HCT116 (cell line): ENCODE measurements around the gene SPON1. TPM values are rescaled to one million over a fixed set of nuclear protein-coding genes. Genes with fewer than 3 reads are reported as not detected.

Experiments used
- ATAC-seq: fragments of 200-7000 bp; cut with Tn5 transposase; 2 replicates; pipeline ENCODE4 v1.9.1; 2020; ENCODE audit warnings: mild to moderate bottlenecking, moderate library complexity
- BruUV-seq: library from RNA; stranded (reverse); fragments of 400-500 nt; replicated peaks from 2 replicates; lab custom pipeline; 2021; lab: Mats Ljungman, UMichigan
- CTCF ChIA-PET: fragments of 300-600 bp; sonication (Branson Sonifier 250); formaldehyde crosslinking; loops from one replicate; lab custom pipeline; 2021; ENCODE audit warnings: antibody characterized with exemption; lab: Charles Lee
- POLR2A ChIA-PET: fragments of 300-600, 350-600 bp; sonication (Branson Sonifier 250); formaldehyde crosslinking; loops from one replicate; lab custom pipeline; 2021; ENCODE audit warnings: antibody characterized with exemption; lab: Charles Lee
- RAD21 ChIA-PET, 2 experiments: fragments of 300-600 bp; sonication (Branson Sonifier 250); formaldehyde crosslinking; loops; one replicate each; lab custom pipeline; 2023; ENCODE audit warnings: low total read pairs in 2 of 2; ENCODE audit not compliant: uncharacterized antibody in 2 of 2, unreplicated experiment in 2 of 2, low non-redundant PET in 1 of 2; lab: Charles Lee
- DNase-seq: peaks from one replicate; pipeline ENCODE4 v3.0.0-alpha.2; 2010; ENCODE audit warnings: low read depth, low spot score
- H2AFZ ChIP-seq: fragments of 200-600 bp; shearing (Covaris generic), sonication (generic); 2 replicates; pipeline ENCODE4 v1.6.1; 2017; ENCODE audit warnings: low read depth, mixed run types, mixed read lengths, antibody characterized with exemption, low read length; ENCODE audit not compliant: poor library complexity, severe bottlenecking
- H3K27ac ChIP-seq: 2 replicates; pipeline ENCODE4 v1.5.1; 2012; ENCODE audit warnings: low read depth, low read length
- H3K27me3 ChIP-seq: fragments of 200-600 bp; sonication (generic); 2 replicates; pipeline ENCODE4 v1.6.1; 2016; ENCODE audit warnings: mixed run types, low read length, mixed read lengths; ENCODE audit not compliant: insufficient read depth
- H3K36me3 ChIP-seq, 2 experiments: fragments of 200-500 bp in 1 of 2; fragments of 200-600 bp in 1 of 2; sonication (Bioruptor generic) in 1 of 2; sonication (generic) in 1 of 2; 2 replicates each; pipeline versions ENCODE4 v1.5.1 to v1.6.1; 2014 to 2016; ENCODE audit warnings: low read length in 2 of 2, inconsistent platforms in 1 of 2, mixed read lengths in 1 of 2, mixed run types in 1 of 2; ENCODE audit not compliant: insufficient read depth in 2 of 2, control insufficient read depth in 1 of 2
- H3K4me1 ChIP-seq, 2 experiments: fragments of 200-600 bp in 1 of 2; sonication (generic) in 1 of 2; 2 replicates each; pipeline versions ENCODE4 v1.5.1 to v1.6.1; 2012 to 2017; ENCODE audit warnings: low read length in 2 of 2, inconsistent platforms in 1 of 2, mild to moderate bottlenecking in 1 of 2, mixed read lengths in 1 of 2, mixed run types in 1 of 2, moderate library complexity in 1 of 2; ENCODE audit not compliant: insufficient read depth in 2 of 2, control insufficient read depth in 1 of 2
- H3K4me2 ChIP-seq: fragments of 200-600 bp; sonication (generic); 2 replicates; pipeline ENCODE4 v1.6.1; 2017; ENCODE audit warnings: mixed run types, low read length, mixed read lengths
- H3K4me3 ChIP-seq, 2 experiments: fragments of 200-600 bp in 1 of 2; sonication (generic) in 1 of 2; replicated peaks in 1 of 2; 2 replicates each; pipeline ENCODE4 v1.5.1; 2011 to 2016; ENCODE audit warnings: low read length in 2 of 2, control low read depth in 1 of 2, low read depth in 1 of 2, mild to moderate bottlenecking in 1 of 2, mixed read lengths in 1 of 2, mixed run types in 1 of 2
- H3K79me2 ChIP-seq: fragments of 200-600 bp; sonication (generic); 2 replicates; pipeline ENCODE4 v1.6.1; 2017; ENCODE audit warnings: mild to moderate bottlenecking, mixed run types, low read length, moderate library complexity, mixed read lengths; ENCODE audit not compliant: insufficient read depth
- H3K9ac ChIP-seq: fragments of 200-600 bp; sonication (generic); 2 replicates; pipeline ENCODE4 v1.6.1; 2016; ENCODE audit warnings: low read length, mixed read lengths
- H3K9me2 ChIP-seq: fragments of 200-600 bp; sonication (generic), shearing (Covaris generic); 2 replicates; pipeline ENCODE4 v1.6.1; 2017; ENCODE audit warnings: mixed run types, mild to moderate bottlenecking, moderate library complexity; ENCODE audit not compliant: insufficient read depth
- H3K9me3 ChIP-seq, 2 experiments: fragments of 200-500 bp in 1 of 2; fragments of 200-600 bp in 1 of 2; sonication (Bioruptor generic) in 1 of 2; sonication (generic) in 1 of 2; 2 replicates each; pipeline ENCODE4 v1.6.1; 2014 to 2017; ENCODE audit warnings: low read length in 2 of 2, mixed read lengths in 2 of 2, inconsistent platforms in 1 of 2, low read depth in 1 of 2, mild to moderate bottlenecking in 1 of 2, mixed run types in 1 of 2, moderate library complexity in 1 of 2; ENCODE audit not compliant: control insufficient read depth in 1 of 2, insufficient read depth in 1 of 2
- H4K20me1 ChIP-seq: fragments of 200-600 bp; sonication (generic), shearing (Covaris generic); 2 replicates; pipeline ENCODE4 v1.6.1; 2017; ENCODE audit warnings: mixed run types, mild to moderate bottlenecking, moderate library complexity; ENCODE audit not compliant: insufficient read depth
- CBX3 ChIP-seq: IDR thresholded peaks from 2 replicates; pipeline ENCODE4 v1.6.1; 2012; ENCODE audit warnings: low read depth
- CEBPB ChIP-seq: IDR thresholded peaks from 2 replicates; pipeline ENCODE4 v1.6.1; 2012; ENCODE audit warnings: low read depth
- CTCF ChIP-seq, 3 experiments: fragments of 200-600 bp in 1 of 3; sonication (generic) in 1 of 3; IDR thresholded peaks in 2 of 3; conservative IDR thresholded peaks in 1 of 3; 2 replicates each; pipeline ENCODE4 v1.5.1; 2012 to 2017; ENCODE audit warnings: low read depth in 2 of 3, low read length in 2 of 3, antibody characterized with exemption in 1 of 3, borderline replicate concordance in 1 of 3, control low read depth in 1 of 3, mild to moderate bottlenecking in 1 of 3, mixed read lengths in 1 of 3, mixed run types in 1 of 3, moderate library complexity in 1 of 3; ENCODE audit not compliant: insufficient read depth in 1 of 3
- EGR1 ChIP-seq: IDR thresholded peaks from 2 replicates; pipeline ENCODE4 v1.6.1; 2012; ENCODE audit warnings: low read depth
- EZH2 ChIP-seq: fragments of 200-600 bp; sonication (generic); IDR thresholded peaks from 2 replicates; pipeline ENCODE4 v1.6.1; 2017; ENCODE audit warnings: antibody characterized with exemption, mixed run types
- EZH2phosphoT487 ChIP-seq: fragments of 200-600 bp; IDR thresholded peaks from 2 replicates; pipeline ENCODE4 v1.6.1; 2018; ENCODE audit warnings: antibody characterized with exemption, borderline replicate concordance
- FOSL1 ChIP-seq: IDR thresholded peaks from 2 replicates; pipeline ENCODE4 v1.6.1; 2012; ENCODE audit warnings: low read depth
- POLR2A ChIP-seq: IDR thresholded peaks from 2 replicates; pipeline ENCODE4 v1.7.0; 2011; ENCODE audit warnings: borderline replicate concordance; ENCODE audit not compliant: insufficient read depth, insufficient read length; ENCODE audit errors: extremely low read depth
- SIN3A ChIP-seq: IDR thresholded peaks from 2 replicates; pipeline ENCODE4 v1.6.1; 2012; ENCODE audit warnings: low read depth
- SP1 ChIP-seq: IDR thresholded peaks from 2 replicates; pipeline ENCODE4 v1.6.1; 2012; ENCODE audit warnings: low read depth
- SRF ChIP-seq: IDR thresholded peaks from 2 replicates; pipeline ENCODE4 v1.6.1; 2012; ENCODE audit warnings: low read depth
- YY1 ChIP-seq: IDR thresholded peaks from 2 replicates; pipeline ENCODE4 v1.6.1; 2011; ENCODE audit warnings: low read length, low read depth, moderate library complexity, mild to moderate bottlenecking; ENCODE audit not compliant: insufficient replicate concordance; ENCODE audit errors: extremely low read depth
- ZBTB33 ChIP-seq: IDR thresholded peaks from 2 replicates; pipeline ENCODE4 v1.6.1; 2011; ENCODE audit warnings: mild to moderate bottlenecking, low read length, moderate library complexity; ENCODE audit not compliant: insufficient replicate concordance; ENCODE audit errors: extremely low read depth
- ZNF274 ChIP-seq: fragments of 200-500 bp; sonication (Bioruptor generic); IDR thresholded peaks from 2 replicates; pipeline ENCODE4 v1.6.1; 2014; ENCODE audit warnings: mild to moderate bottlenecking, low read depth, low read length, inconsistent platforms
- intact Hi-C: fragments of 100-400 bp; cut with micrococcal nuclease; formaldehyde crosslinking; loops from 2 replicates; pipeline ENCODE4 v1.10.0; 2022
- total RNA-seq: library from RNA; stranded (reverse); gene quantifications from one replicate; pipeline ENCODE4 v1.2.1, GENCODE V29; 2021; ENCODE audit not compliant: unreplicated experiment

Gene SPON1
- total RNA-seq, 1 experiment from 2014 or later = 0.17 TPM

DNA sequence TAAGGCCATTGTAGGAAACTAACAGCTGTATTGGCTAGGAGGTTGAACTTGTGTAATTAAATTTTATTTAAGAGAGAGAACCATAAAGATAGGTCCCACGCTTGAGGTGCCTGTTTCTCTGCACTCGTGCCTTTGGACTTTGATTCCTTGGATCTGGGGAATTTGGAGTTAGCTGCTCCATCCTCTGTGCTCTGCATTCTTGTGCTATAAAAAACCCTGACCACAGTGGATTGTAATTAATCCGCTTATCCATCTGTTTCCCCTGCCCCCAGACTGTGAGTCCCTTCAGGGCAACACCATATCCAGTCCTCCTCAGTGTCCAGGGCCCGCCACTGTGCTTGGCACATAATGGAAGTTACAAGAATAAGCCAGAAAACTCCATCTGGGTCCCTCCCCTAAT, 169.8 kb downstream of the SPON1 start:
- ChIA-PET RAD21 (no interaction called here), POLR2A (no interaction called here), CTCF (no interaction called here)
- no peak overlapping the region for H3K27ac ChIP-seq
- H3K4me2 ChIP-seq = no peak overlapping the region
- H3K79me2 ChIP-seq = no peaks in the 10 kb centered on the region
- DNase-seq (no peak), ATAC-seq (no peak)
- H3K27me3 ChIP-seq = no peaks in the 10 kb centered on the region; the same call in 1 of the 2 replicates
- intact Hi-C loops = no loop called here
- no peaks in the 10 kb centered on the region for H3K36me3 ChIP-seq
- no peak overlapping the region for H3K4me3 ChIP-seq
- no peaks in the 10 kb centered on the region for H3K9me3 ChIP-seq
- H3K9me2 ChIP-seq = no peaks in the 10 kb centered on the region
- TF ChIP-seq EZH2 (no peak), YY1 (no peak), FOSL1 (no peak), CEBPB (no peak), ZNF274 (no peak), CTCF (IDR thresholded peaks at IDR 0.05 in 2 of 3, conservative IDR thresholded peaks at IDR 0.05 in 1 of 3; ENCODE audit: borderline replicate concordance in 1 of 3, insufficient read depth in 1 of 3, low read depth in 2 of 3, low read length in 2 of 3) (no peak), POLR2A (no peak), ZBTB33 (no peak), EZH2phosphoT487 (no peak), CBX3 (no peak), SRF (no peak), SP1 (no peak), EGR1 (no peak), SIN3A (no peak)
- H3K9ac ChIP-seq = no peak overlapping the region
- H4K20me1 ChIP-seq = no peaks in the 10 kb centered on the region
- H3K4me1 ChIP-seq = no peaks in the 10 kb centered on the region
- no peak overlapping the region for H2AFZ ChIP-seq
- no TSS peak for BruUV-seq
